ENCODE data around the gene SLC25A21.

SLC25A21 gene

DNA sequence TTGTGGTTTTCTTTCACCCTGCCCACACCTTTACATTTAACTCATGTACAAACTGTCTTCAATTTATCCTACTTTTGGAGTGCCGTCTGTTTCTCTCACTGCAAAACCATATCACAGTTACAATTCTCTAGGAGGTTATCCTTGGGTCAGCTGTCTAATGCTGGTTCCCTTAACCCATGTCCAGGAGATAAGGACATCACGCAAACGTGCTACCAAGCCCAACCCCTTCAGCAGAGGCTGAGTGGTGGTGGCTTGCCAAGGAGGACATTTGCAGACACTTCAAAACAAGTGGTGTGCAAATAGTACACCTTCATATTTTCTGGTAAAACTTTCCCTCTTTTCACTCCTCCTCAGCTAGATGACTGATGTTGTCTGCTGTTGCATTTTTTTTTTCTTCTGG lies 342.9 kb downstream of the SLC25A21 start:
- TF ChIP-seq SIN3A (IDR thresholded peaks at IDR 0.05; ENCODE audit: borderline replicate concordance, insufficient read depth, low read length) (no peak), FOXP2 (optimal IDR thresholded peaks at IDR 0.05; ENCODE audit: borderline replicate concordance, extremely low read depth, extremely low read length, insufficient read depth) (no peak), POLR2AphosphoS5 (IDR thresholded peaks at IDR 0.05; ENCODE audit: low read depth, low read length) (no peak), TAF1 (IDR thresholded peaks at IDR 0.05; ENCODE audit: borderline replicate concordance, insufficient read depth, low read length) (no peak)
- TF ChIP-seq, protein P1, sequence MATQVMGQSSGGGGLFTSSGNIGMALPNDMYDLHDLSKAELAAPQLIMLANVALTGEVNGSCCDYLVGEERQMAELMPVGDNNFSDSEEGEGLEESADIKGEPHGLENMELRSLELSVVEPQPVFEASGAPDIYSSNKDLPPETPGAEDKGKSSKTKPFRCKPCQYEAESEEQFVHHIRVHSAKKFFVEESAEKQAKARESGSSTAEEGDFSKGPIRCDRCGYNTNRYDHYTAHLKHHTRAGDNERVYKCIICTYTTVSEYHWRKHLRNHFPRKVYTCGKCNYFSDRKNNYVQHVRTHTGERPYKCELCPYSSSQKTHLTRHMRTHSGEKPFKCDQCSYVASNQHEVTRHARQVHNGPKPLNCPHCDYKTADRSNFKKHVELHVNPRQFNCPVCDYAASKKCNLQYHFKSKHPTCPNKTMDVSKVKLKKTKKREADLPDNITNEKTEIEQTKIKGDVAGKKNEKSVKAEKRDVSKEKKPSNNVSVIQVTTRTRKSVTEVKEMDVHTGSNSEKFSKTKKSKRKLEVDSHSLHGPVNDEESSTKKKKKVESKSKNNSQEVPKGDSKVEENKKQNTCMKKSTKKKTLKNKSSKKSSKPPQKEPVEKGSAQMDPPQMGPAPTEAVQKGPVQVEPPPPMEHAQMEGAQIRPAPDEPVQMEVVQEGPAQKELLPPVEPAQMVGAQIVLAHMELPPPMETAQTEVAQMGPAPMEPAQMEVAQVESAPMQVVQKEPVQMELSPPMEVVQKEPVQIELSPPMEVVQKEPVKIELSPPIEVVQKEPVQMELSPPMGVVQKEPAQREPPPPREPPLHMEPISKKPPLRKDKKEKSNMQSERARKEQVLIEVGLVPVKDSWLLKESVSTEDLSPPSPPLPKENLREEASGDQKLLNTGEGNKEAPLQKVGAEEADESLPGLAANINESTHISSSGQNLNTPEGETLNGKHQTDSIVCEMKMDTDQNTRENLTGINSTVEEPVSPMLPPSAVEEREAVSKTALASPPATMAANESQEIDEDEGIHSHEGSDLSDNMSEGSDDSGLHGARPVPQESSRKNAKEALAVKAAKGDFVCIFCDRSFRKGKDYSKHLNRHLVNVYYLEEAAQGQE (IDR thresholded peaks at IDR 0.05; ENCODE audit: insufficient read depth in 1 of 2, low read depth in 2 of 2, low read length in 2 of 2): no peak

DNA sequence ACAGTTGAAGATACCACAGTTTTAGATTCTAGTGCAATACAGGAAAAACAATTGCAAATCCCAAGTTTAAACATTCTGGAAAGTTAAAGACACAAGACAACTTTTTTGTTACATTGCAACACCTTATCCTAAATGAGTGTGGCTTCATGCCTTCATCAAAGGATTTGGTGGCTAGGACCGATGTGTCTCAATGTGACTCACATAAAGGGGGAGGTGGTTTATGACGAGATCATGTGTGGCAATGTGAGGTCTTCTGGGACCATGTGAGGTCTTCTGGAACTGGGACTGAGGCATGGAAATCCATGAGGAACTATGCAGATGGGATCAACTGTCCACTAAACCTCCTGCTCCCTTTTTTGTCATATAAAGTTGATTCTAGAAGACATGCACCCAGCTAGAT lies 344.5 kb downstream of the SLC25A21 start:
- TF ChIP-seq, protein P1 (IDR thresholded peaks at IDR 0.05; ENCODE audit: insufficient read depth in 1 of 2, low read depth in 2 of 2, low read length in 2 of 2): no peak
- TF ChIP-seq TAF1 (IDR thresholded peaks at IDR 0.05; ENCODE audit: borderline replicate concordance, insufficient read depth, low read length) (no peak), SIN3A (IDR thresholded peaks at IDR 0.05; ENCODE audit: borderline replicate concordance, insufficient read depth, low read length) (no peak), FOXP2 (optimal IDR thresholded peaks at IDR 0.05; ENCODE audit: borderline replicate concordance, extremely low read depth, extremely low read length, insufficient read depth) (no peak), POLR2AphosphoS5 (IDR thresholded peaks at IDR 0.05; ENCODE audit: low read depth, low read length) (no peak)

GRCh38 chr14:36826614-36827013 lies 345.8 kb downstream of the SLC25A21 start:
- TF ChIP-seq, protein P1 (IDR thresholded peaks at IDR 0.05; ENCODE audit: insufficient read depth in 1 of 2, low read depth in 2 of 2, low read length in 2 of 2): no peak
- TF ChIP-seq SIN3A (IDR thresholded peaks at IDR 0.05; ENCODE audit: borderline replicate concordance, insufficient read depth, low read length) (no peak), TAF1 (IDR thresholded peaks at IDR 0.05; ENCODE audit: borderline replicate concordance, insufficient read depth, low read length) (no peak)

DNA sequence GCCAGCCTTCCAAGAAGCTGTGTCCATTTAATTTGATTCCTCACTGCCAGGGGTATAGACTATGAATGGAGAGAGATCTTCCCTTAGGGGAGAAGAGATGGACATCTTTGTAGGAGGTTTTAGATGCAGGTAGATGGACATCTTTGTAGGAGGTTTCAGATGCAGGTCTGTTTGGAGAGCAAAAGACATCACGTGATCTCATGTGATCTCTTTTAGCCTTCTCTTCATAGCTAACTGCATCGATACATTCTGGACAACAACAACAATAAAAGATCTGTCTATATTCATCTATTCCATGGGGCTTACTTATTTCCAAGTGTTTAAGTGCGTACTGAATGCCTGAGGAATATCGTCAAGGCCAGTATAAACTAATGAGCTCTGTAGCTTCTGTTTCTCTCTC lies 347.6 kb downstream of the SLC25A21 start:
- TF ChIP-seq TAF1 (IDR thresholded peaks at IDR 0.05; ENCODE audit: borderline replicate concordance, insufficient read depth, low read length) (no peak), FOXP2 (optimal IDR thresholded peaks at IDR 0.05; ENCODE audit: borderline replicate concordance, extremely low read depth, extremely low read length, insufficient read depth) (no peak), POLR2AphosphoS5 (IDR thresholded peaks at IDR 0.05; ENCODE audit: low read depth, low read length) (no peak), SIN3A (IDR thresholded peaks at IDR 0.05; ENCODE audit: borderline replicate concordance, insufficient read depth, low read length) (no peak)
- TF ChIP-seq, protein P1 (IDR thresholded peaks at IDR 0.05; ENCODE audit: insufficient read depth in 1 of 2, low read depth in 2 of 2, low read length in 2 of 2): no peak

- TF ChIP-seq FOXP2 (optimal IDR thresholded peaks at IDR 0.05; ENCODE audit: borderline replicate concordance, extremely low read depth, extremely low read length, insufficient read depth) (no peak), TAF1 (IDR thresholded peaks at IDR 0.05; ENCODE audit: borderline replicate concordance, insufficient read depth, low read length) (no peak), POLR2AphosphoS5 (IDR thresholded peaks at IDR 0.05; ENCODE audit: low read depth, low read length) (no peak), SIN3A (IDR thresholded peaks at IDR 0.05; ENCODE audit: borderline replicate concordance, insufficient read depth, low read length) (no peak)
- TF ChIP-seq, protein P1 (IDR thresholded peaks at IDR 0.05; ENCODE audit: insufficient read depth in 1 of 2, low read depth in 2 of 2, low read length in 2 of 2): no peak
These were observed 348.8 kb downstream of the SLC25A21 start for GRCh38 chr14:36823651-36824050.
